Skeletal muscle satellite cell (primary cell): ENCODE measurements around the gene ZNF503.
A peak's percentile ranks its signal among the peaks of the same experiment; 100 is the strongest.

Source experiments
- H3K27me3 ChIP-seq: 2 replicates; pipeline ENCODE4 v1.7.0; 2013; ENCODE audit warnings: low read length; ENCODE audit not compliant: control insufficient read depth, insufficient read depth
- H3K36me3 ChIP-seq: 2 replicates; pipeline ENCODE4 v1.7.0; 2013; ENCODE audit warnings: mild to moderate bottlenecking, control low read depth, low read length; ENCODE audit not compliant: insufficient read depth
- H3K4me1 ChIP-seq: 2 replicates; pipeline ENCODE4 v1.7.0; 2013; ENCODE audit warnings: low read length; ENCODE audit not compliant: control insufficient read depth, insufficient read depth
- H3K4me2 ChIP-seq: 2 replicates; pipeline ENCODE4 v1.7.0; 2013; ENCODE audit warnings: mild to moderate bottlenecking, low read length
- H3K4me3 ChIP-seq: 2 replicates; pipeline ENCODE4 v1.7.0; 2013; ENCODE audit warnings: low read length
- H3K9ac ChIP-seq: 2 replicates; pipeline ENCODE4 v1.7.0; 2013; ENCODE audit warnings: mild to moderate bottlenecking, low read depth, low read length, moderate library complexity
- H3K9me3 ChIP-seq: replicated peaks from 2 replicates; pipeline ENCODE4 v1.7.0; 2013; ENCODE audit warnings: mild to moderate bottlenecking, control low read depth, low read length

ZNF503 gene

GRCh38 chr10:75403939-75404814, 2.6 kb upstream of the ZNF503 start:
- Histone ChIP-seq H3K4me2 (peak overlapping the region; percentile 90), H3K9me3 (no peaks in the 10 kb centered on the region), H3K4me3 (peak overlapping the region; percentile 95), H3K27me3 (peaks cover 56% of the 10 kb centered on the region), H3K4me1 (peaks cover 20% of the 10 kb centered on the region), H3K9ac (no peak overlapping the region), H3K36me3 (peaks cover 2% of the 10 kb centered on the region)

GRCh38 chr10:75403144-75403938, 1.8 kb upstream of the ZNF503 start:
- Histone ChIP-seq H3K27me3 (peaks cover 49% of the 10 kb centered on the region), H3K9me3 (no peaks in the 10 kb centered on the region), H3K9ac (peak overlapping the region; percentile 77), H3K4me3 (peak overlapping the region; percentile 95), H3K36me3 (peaks cover 6% of the 10 kb centered on the region), H3K4me2 (peak overlapping the region; percentile 90), H3K4me1 (peaks cover 14% of the 10 kb centered on the region)

GRCh38 chr10:75402486-75403143, 1.1 kb upstream of the ZNF503 start:
- no peaks in the 10 kb centered on the region for H3K9me3 ChIP-seq
- H3K4me1 ChIP-seq: peaks cover 14% of the 10 kb centered on the region
- peak overlapping the region; percentile 95 for H3K4me3 ChIP-seq
- H3K27me3 ChIP-seq: peaks cover 42% of the 10 kb centered on the region
- H3K36me3 ChIP-seq: peaks cover 6% of the 10 kb centered on the region
- H3K4me2 ChIP-seq: peak overlapping the region; percentile 90
- peak overlapping the region; percentile 77 for H3K9ac ChIP-seq

GRCh38 chr10:75400771-75401568, 594 bp downstream of the ZNF503 start:
- H3K4me2 ChIP-seq: peak overlapping the region; percentile 90
- H3K4me1 ChIP-seq: peaks cover 14% of the 10 kb centered on the region
- H3K36me3 ChIP-seq: peaks cover 6% of the 10 kb centered on the region
- H3K9me3 ChIP-seq: no peaks in the 10 kb centered on the region
- H3K4me3 ChIP-seq: peak overlapping the region; percentile 95
- peaks cover 27% of the 10 kb centered on the region for H3K27me3 ChIP-seq
- H3K9ac ChIP-seq: peak overlapping the region; percentile 87

- peaks cover 25% of the 10 kb centered on the region for H3K27me3 ChIP-seq
- H3K4me3 ChIP-seq: peak overlapping the region; percentile 95
- no peaks in the 10 kb centered on the region for H3K9me3 ChIP-seq
- H3K4me1 ChIP-seq: peaks cover 18% of the 10 kb centered on the region
- H3K4me2 ChIP-seq: peak overlapping the region; percentile 90
- peaks cover 6% of the 10 kb centered on the region for H3K36me3 ChIP-seq
- H3K9ac ChIP-seq: peak overlapping the region; percentile 87
Measured at GRCh38 chr10:75400163-75400770, 1.3 kb downstream of the ZNF503 start.

GRCh38 chr10:75399461-75400162, 2.0 kb downstream of the ZNF503 start:
- Histone ChIP-seq H3K36me3 (peaks cover 6% of the 10 kb centered on the region), H3K9ac (peak overlapping the region; percentile 87), H3K4me3 (peak overlapping the region; percentile 95), H3K9me3 (no peaks in the 10 kb centered on the region), H3K4me2 (peak overlapping the region; percentile 90), H3K27me3 (peaks cover 22% of the 10 kb centered on the region), H3K4me1 (peaks cover 18% of the 10 kb centered on the region)

- peak overlapping the region; percentile 80 for H3K9ac ChIP-seq
- peak overlapping the region; percentile 90 for H3K4me2 ChIP-seq
- H3K4me3 ChIP-seq: peak overlapping the region; percentile 95
Measured at GRCh38 chr10:75398692-75399460, 2.7 kb downstream of the ZNF503 start.

GRCh38 chr10:75398200-75398691, 3.3 kb downstream of the ZNF503 start:
- no peak overlapping the region for H3K4me2 ChIP-seq
- no peaks in the 10 kb centered on the region for H3K9me3 ChIP-seq
- H3K9ac ChIP-seq: no peak overlapping the region
- peaks cover 14% of the 10 kb centered on the region for H3K4me1 ChIP-seq
- H3K27me3 ChIP-seq: peaks cover 9% of the 10 kb centered on the region
- no peak overlapping the region for H3K4me3 ChIP-seq
- H3K36me3 ChIP-seq: peaks cover 6% of the 10 kb centered on the region

More at GRCh38 chr10:75398692-75399460, 2.7 kb downstream of the ZNF503 start:
- H3K4me1 ChIP-seq: peaks cover 18% of the 10 kb centered on the region
- H3K27me3 ChIP-seq: peaks cover 15% of the 10 kb centered on the region
- H3K9me3 ChIP-seq: no peaks in the 10 kb centered on the region
- peaks cover 6% of the 10 kb centered on the region for H3K36me3 ChIP-seq

- Histone ChIP-seq H3K4me1 (peaks cover 9% of the 10 kb centered on the region), H3K9me3 (no peaks in the 10 kb centered on the region), H3K4me2 (no peak overlapping the region), H3K36me3 (peaks cover 6% of the 10 kb centered on the region), H3K4me3 (no peak overlapping the region), H3K27me3 (peaks cover 4% of the 10 kb centered on the region), H3K9ac (no peak overlapping the region)
Measured at GRCh38 chr10:75397496-75398199, 3.9 kb downstream of the ZNF503 start.
